ENCODE measurements around the gene KHDC1L.
"Not testable (repeated sequence)": the region's sequence is repeated elsewhere in the genome, so short reads cannot be mapped to it uniquely, and the experiment has no call there.

KHDC1L gene, protein sequence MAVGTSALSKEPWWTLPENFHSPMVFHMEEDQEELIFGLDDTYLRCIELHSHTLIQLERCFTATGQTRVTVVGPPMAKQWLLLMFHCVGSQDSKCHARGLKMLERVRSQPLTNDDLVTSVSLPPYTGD

DNA sequence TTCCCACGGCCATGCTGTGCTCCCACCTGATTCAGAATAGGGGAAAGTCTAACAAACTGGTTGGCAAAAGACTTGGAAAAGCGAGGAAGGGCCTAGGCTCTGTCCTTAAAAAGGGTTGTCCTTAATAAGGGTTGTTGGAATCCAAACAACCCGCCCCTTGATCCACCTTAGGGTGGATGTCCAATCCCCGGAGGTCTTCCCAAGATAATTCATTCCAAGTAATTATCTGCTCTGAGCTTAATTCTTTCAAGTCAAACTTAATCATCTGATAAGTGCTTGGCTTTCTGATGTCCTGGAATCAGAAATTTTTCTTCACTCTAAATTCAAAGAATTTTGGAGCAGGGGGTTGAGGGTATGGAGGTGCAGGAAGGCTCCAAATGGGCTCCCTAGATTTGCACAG, at the start of gene KHDC1L:
KHDC1L (minus strand) TSS at position 101 of the 400 bp plus-strand sequence; CDS start at position 13, 88 bp downstream.
- DNase-seq: no peak

GRCh38 chr6:73269296-73269695, 44.0 kb upstream of the KHDC1L start:
- not testable (repeated sequence) for DNase-seq

GRCh38 chr6:73268896-73269295, 43.6 kb upstream of the KHDC1L start:
- not testable (repeated sequence) for DNase-seq

DNA sequence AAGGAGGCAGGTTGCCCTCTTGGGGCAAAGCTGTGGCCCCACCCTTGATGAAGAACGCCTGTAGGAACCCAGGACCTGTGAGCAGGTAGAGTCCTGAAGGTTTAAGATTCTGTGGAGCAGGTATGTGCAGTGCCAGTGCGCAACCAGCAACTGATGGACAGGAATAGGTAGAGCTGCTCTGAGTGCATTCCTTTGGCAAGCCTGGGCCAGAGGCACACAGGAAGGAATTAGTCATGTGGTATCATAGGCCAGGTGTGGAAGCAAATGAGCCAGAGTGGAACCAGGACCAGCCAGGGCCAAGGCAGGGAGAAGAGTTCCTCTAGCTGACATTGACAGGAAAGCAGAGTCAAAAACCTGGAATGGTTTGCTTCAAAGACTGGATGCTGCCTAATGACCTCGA, 39.1 kb upstream of the KHDC1L start:
- DNase-seq: no peak

- no peak for DNase-seq
These were observed 38.2 kb upstream of the KHDC1L start for GRCh38 chr6:73263570-73263909.

DNA sequence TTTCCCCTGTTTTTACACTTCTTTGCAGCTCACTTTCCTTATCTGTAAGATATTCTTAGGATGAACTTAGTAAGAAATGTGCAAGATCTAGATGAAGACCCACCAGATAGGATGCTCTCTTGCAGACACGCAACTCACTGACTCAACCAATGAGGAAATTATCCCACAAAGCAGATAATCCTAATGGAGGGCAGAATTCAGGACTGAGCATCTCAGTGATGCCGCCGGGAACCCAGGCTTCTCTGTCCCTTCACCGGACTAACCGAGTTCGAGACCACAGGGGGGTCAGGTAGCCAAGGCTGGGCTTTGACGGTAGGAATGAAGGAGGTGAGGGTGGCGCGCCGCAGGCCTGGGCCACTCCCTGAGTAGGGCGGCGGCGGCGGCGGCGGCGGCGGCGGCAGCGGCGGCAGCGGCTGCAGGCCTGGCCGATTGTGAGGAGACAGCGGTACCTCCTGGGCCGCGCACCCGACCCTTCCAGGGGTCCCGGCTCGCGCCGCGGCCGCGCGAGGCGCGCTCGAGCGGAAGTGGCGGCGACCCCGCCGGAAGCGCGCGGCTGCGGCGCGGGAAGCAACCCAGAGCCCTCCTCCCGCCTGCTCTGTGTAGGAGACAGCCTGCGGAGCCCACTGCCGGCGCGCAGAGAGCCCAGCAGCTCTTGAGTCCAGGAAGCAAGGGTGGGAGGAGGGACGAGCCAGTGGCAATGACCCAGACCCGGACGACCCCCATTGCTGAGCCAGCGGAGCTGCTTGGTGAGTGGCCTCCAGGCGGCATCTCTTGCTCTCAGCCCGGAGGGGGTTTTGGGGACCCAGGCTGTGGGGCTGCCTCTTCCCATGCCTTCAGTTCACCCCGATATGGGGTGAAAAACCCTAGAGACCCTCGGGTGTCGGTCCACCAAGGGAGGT, 37.6 kb upstream of the KHDC1L start, which contains the start of gene KHDC1:
KHDC1 (minus strand) TSS at position 526 of the 899 bp plus-strand sequence. CDS start 20,679 bp downstream, outside the sequence.
- peak; percentile 27 for DNase-seq

GRCh38 chr6:73258721-73259120, 33.4 kb upstream of the KHDC1L start:
- DNase-seq: no peak

DNA sequence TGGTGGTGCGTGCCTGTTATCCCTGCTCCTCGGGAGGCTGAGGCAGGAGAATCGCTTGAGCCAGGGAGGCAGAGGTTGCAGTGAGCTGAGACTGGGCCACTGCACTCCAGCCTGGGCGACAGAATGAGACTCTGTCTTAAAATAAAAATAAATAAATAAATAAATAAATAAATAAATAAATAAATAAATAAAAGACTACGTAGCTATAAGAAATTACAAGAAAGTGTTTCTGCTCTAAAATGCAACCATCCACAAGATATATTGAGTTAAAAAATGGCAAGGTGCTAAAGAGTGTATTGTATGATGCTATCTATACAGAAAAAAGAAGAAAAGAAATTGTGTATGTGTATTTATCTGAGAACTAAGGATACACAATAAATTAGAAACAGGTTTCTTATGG, 29.0 kb upstream of the KHDC1L start:
- not testable (repeated sequence) for DNase-seq

DNA sequence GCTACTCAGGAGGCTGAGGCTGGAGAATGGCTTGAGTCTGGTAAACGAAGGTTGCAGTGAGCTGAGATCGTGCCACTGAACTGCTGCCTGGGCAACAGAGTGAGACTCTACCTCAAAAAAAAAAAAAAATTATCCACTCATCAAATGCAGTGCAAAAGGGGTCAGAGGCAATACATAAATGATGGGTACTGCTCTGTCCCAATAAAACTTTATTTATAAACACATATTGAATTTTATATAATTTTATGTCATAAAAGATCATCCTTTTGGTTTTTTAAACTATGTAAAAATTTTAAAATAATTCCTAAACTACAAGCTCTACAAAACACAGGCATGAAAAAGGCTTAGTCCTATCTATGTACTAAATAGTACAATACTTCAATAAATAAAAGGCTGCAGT, 27.4 kb upstream of the KHDC1L start:
- DNase-seq: no peak

- no peak for DNase-seq
These were observed 24.7 kb upstream of the KHDC1L start for GRCh38 chr6:73250016-73250415.

DNA sequence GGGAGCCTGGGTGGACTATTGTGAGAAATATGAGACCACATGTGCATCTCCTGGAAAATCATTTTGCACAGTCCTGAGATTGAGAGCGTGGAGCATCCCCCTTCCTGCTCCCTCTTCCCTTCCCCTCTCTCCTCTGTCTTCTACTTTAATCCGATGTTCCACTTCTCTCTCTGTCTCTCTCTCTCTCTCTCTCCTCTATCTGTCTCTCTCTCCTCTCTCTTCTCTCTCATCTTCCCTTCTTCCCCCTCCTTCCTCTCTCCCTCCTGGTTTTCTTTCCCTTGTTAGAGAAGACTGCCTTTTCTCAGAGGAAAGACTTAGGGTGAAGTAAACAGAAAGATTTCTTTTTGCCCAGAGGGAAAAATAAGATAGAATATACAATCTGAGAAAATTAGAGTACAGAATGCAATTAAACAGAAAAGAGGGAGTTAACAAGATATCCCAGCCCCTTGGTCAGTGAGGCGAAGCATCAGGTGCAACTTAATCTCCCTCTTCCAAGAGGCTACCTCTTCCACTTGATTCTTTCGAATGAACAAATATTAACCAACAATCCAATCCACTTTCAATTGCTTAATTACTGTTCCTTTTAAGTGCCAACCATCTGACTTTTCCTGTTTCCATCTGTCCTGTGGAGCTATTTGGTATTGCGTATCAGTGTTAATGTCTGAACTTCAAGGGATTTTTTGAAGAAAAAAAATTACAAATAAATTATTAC, 23.1 kb upstream of the KHDC1L start:
- no peak for DNase-seq

- no peak for DNase-seq
These were observed 16.7 kb upstream of the KHDC1L start for GRCh38 chr6:73242001-73242400.

GRCh38 chr6:73240730-73241129, 15.4 kb upstream of the KHDC1L start:
- no peak for DNase-seq

DNA sequence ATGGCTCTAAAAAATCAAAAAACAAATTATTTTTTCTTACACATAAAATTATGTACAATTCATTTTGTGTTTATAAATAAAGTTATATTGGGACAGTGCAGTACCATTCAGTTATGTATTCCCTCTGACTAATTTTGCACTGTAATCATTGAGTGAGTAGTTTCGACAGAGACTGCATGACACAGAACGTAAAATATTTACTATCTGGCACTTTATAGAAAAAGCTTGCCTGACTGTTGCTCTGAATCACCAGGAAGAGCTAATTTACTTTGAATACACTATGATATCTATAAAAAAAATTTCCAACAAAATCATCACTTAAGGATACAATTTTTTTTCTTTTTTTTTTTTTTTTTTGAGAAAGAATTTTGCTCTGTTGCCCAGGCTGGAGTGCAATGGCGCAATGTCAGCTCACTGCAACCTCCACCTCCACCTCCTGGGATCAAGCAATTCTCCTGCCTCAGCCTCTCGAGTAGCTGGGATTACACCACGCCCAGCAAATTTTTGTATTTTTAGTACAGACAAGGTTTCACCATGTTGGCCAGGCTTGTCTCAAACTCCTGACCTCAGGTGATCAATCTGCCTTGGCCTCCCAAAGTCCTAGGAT, 11.0 kb upstream of the KHDC1L start:
- no peak for DNase-seq

DNA sequence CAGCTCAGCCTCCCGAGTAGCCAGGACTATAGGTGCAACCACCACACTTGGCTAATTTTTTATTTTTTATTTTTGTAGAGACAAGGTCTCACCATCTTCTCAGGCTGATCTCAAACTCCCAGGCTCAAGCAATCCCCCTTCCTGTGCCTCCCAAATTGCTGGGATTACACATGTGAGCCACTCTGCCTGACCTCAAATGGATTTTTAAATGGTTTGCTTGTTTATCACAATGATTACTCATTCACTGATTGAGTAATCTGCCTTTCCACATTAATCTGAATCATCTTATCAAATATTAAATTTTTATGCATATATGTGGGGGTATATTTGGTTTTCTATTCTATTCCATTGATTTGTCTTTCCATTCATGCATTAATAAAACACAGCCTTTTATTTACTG, 9.4 kb upstream of the KHDC1L start:
- no peak for DNase-seq

DNA sequence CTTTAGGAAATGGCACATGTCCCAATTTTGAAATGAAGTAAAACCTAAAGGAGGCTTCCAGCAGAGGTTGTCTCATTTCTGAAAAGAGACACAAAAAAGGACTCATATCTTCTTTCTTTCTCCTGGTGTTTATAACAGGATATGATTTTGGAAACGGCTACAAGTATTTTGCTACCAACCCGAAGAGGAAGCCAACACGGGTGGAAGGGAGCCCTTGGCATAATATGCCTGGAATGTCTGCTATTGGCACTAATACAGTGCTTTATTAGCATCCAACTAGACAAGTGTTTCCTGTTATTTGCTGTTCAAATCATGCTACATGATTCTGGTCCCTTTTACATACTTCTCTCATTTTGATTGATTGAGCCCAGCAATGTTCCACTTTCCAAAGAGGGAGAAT, 8.7 kb upstream of the KHDC1L start:
- not testable (repeated sequence) for DNase-seq

- DNase-seq: no peak
These were observed 7.8 kb upstream of the KHDC1L start for GRCh38 chr6:73233048-73233447.

DNA sequence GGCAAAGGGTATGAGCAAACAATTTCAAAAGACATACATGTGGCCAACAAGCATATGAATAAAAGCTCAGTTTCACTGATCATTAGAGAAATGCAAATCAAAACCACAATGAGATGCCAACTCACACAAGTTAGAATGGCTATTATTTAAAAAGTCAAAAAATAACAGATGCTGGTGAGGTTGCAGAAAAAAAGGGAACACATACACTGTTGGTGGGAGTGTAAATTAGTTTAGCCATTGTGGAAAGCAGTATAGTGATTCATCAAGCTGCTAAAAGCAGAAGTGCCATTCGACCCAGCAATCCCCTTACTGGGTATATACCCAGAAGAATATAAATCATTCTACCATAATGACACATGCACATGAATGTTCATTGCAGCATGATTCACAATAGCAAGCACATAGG, 6.7 kb upstream of the KHDC1L start:
- DNase-seq: no peak

DNA sequence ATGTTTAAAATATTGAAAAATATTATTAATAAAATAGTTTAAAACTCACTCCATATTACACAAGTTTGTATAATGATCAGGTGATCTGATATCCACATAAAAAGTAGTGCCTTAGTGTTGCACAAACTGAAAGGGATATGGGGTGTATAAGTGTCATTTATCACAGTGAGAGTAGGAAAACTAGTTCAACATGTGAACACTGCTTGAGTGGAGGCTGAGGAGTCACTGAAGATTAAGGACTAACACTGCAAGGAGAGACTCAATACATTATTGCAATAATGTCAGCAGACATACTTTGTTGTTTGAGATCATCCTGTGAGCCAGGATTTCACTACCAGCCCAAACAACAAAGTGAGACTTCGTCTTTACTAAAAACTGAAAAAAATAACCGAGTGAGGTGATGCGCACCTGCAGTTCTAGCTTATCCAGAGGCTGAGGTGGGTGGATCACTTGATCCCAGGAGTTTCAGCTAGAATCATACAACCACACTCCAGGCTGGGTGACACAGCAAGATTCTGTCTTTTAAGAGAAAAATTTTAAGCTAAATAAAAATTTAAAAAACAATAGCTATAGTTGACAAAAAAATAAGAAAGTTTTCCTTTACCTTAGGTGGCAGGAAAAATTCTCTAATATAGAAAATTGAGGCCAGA, 2.4 kb upstream of the KHDC1L start:
- no peak for DNase-seq

- DNase-seq: no peak
These were observed 8.4 kb downstream of the KHDC1L start for GRCh38 chr6:73216859-73217258.

DNA sequence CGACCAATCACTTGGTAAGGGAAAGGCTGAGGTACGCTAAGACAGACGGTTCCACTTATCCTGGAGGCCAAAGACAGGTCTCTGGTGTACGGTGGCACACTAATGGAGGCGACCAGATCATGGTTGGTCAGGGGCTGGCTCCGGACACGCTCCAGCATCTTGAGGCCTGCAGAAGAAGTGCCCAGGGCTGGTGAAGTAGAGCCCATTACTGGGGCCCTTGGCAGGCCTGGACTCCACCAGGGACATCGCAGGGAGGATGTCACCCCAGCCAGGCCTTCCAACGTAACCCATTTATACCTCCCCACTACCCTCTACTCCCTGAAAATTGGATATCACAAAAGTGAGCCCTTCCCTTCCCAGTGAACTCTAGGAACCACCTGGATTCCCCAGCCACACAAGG, 16.2 kb downstream of the KHDC1L start:
- DNase-seq: no peak

DNA sequence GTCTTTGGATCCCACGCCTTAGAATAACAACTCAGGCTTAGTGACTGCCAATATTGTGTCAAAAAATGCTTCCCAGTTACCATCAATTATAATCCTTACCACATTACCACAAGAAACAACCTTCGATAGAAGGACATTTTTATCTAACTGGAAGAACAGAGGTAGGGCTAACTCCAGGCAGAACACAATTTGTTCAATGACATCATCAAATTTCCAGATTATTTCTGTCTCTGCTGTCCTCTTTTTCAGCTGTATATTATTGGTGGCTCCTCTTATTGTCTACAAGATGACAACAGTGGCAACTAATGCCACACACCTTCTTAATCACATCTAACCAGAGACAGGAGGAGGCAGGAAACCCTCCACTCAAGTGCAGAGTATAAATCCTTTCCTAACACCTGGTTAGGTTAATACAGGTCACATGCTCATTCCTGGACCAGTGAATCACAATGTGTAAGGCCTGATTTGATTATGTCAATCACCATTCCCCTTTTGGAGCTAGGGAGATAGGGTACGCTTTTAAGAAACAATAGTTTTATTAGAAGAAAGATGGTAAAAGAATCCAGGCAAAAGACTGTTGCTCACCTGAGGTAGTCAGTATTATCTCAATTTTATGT, 18.0 kb downstream of the KHDC1L start:
- DNase-seq: no peak

Data from stimulated activated naive CD4-positive, alpha-beta T cell treated with Interleukin-2 at 50 U/mL for 16 hours (primary cell).